HG03520 (cell line): ENCODE results near the gene RER1.
A peak's percentile ranks its signal among the peaks of the same experiment; 100 is the strongest.

Experiments used
- ATAC-seq: cut with Tn5 transposase; IDR thresholded peaks from one replicate; pipeline ENCODE4 v1.9.1; 2021; ENCODE audit warnings: mild to moderate bottlenecking, moderate library complexity; ENCODE audit not compliant: unreplicated experiment

The RER1 gene

GRCh38 chr1:2386636-2387611 is 4.7 kb upstream of the RER1 start:
- no peak for ATAC-seq

- no peak for ATAC-seq
Measured at GRCh38 chr1:2388004-2388913, 3.4 kb upstream of the RER1 start.

GRCh38 chr1:2389644-2390043 is 2.0 kb upstream of the RER1 start:
- ATAC-seq: no peak

GRCh38 chr1:2391931-2392509 is 379 bp downstream of the RER1 start:
- peak; percentile 6 for ATAC-seq

- no peak for ATAC-seq
Measured at GRCh38 chr1:2392686-2393085, 1.0 kb downstream of the RER1 start.

GRCh38 chr1:2393471-2393877 is 1.8 kb downstream of the RER1 start:
- no peak for ATAC-seq

GRCh38 chr1:2394220-2394619 is 2.6 kb downstream of the RER1 start:
- no peak for ATAC-seq

GRCh38 chr1:2394761-2395160 is 3.1 kb downstream of the RER1 start:
- no peak for ATAC-seq

GRCh38 chr1:2395245-2395644 is 3.6 kb downstream of the RER1 start:
- ATAC-seq: no peak

GRCh38 chr1:2396059-2396458 is 4.4 kb downstream of the RER1 start:
- ATAC-seq: no peak

GRCh38 chr1:2396476-2396875 is 4.8 kb downstream of the RER1 start:
- ATAC-seq: no peak

- no peak for ATAC-seq
Measured at GRCh38 chr1:2397007-2397679, 5.5 kb downstream of the RER1 start.

GRCh38 chr1:2398871-2399270 is 7.2 kb downstream of the RER1 start:
- no peak for ATAC-seq

GRCh38 chr1:2399890-2400575 is 8.4 kb downstream of the RER1 start:
- ATAC-seq: no peak

GRCh38 chr1:2400576-2400909 is 8.9 kb downstream of the RER1 start:
- no peak for ATAC-seq

GRCh38 chr1:2400950-2401649 is 9.5 kb downstream of the RER1 start:
- ATAC-seq: no peak

GRCh38 chr1:2402420-2402819 is 10.8 kb downstream of the RER1 start:
- no peak for ATAC-seq

GRCh38 chr1:2403273-2403672 is 11.6 kb downstream of the RER1 start:
- no peak for ATAC-seq

- ATAC-seq: no peak
Measured at GRCh38 chr1:2404142-2404889, 12.7 kb downstream of the RER1 start.
